Nephron progenitor cell (in vitro differentiated cells): ENCODE results near the gene SFSWAP.
A peak's percentile ranks its signal among the peaks of the same experiment; 100 is the strongest.

Experiments
- DNase-seq: peaks from one replicate; pipeline ENCODE4 v3.0.0; 2021
- H3K27ac Mint-ChIP-seq: 2 replicates; pipeline ENCODE4 v1.8.0; 2021; ENCODE audit warnings: mild to moderate bottlenecking, moderate library complexity, mixed read lengths
- H3K27me3 Mint-ChIP-seq: 2 replicates; pipeline ENCODE4 v1.8.0; 2021; ENCODE audit warnings: mild to moderate bottlenecking, low read depth, mixed read lengths; ENCODE audit not compliant: poor library complexity
- H3K36me3 Mint-ChIP-seq: 2 replicates; pipeline ENCODE4 v1.8.0; 2021; ENCODE audit warnings: low read depth, mixed read lengths
- H3K4me1 Mint-ChIP-seq: 2 replicates; pipeline ENCODE4 v1.8.0; 2021; ENCODE audit warnings: mixed read lengths
- H3K4me3 Mint-ChIP-seq: 2 replicates; pipeline ENCODE4 v1.8.0; 2021; ENCODE audit warnings: mild to moderate bottlenecking, moderate library complexity, mixed read lengths
- H3K9me3 Mint-ChIP-seq: 2 replicates; pipeline ENCODE4 v1.8.0; 2021; ENCODE audit warnings: mild to moderate bottlenecking, moderate library complexity, mixed read lengths
- CTCF ChIP-seq: fragments of 200-600 bp; sonication (generic); IDR thresholded peaks from 2 replicates; pipeline ENCODE4 v1.5.0; 2021; ENCODE audit warnings: antibody characterized with exemption

SFSWAP gene

DNA sequence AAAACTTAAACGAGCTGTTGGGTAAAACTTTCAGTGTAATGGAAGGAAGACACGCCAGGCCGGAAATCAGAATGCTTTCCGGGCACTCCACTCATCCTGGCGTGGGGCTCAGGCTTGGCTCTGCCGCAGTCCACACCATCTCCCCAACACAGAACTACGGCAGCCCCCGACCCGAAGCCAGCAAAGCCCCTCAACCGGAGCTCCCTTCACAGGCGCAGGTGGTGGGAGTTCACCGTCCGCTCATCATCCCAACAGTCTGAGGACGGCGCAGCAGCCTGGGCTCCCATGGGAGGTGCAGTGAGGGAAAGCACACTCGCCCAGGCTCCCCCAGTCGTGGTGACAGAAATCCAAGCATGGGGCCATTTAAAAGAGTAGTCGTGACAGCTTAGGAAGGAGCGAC is 106.4 kb downstream of the SFSWAP start:
- no peak for TF ChIP-seq CTCF
- peaks cover 14% of the 10 kb centered on the region for H3K27me3 Mint-ChIP-seq
- H3K4me3 Mint-ChIP-seq, result no peak overlapping the region
- H3K36me3 Mint-ChIP-seq, result peaks cover 7% of the 10 kb centered on the region
- DNase-seq, result no peak
- H3K4me1 Mint-ChIP-seq, result peaks cover 11% of the 10 kb centered on the region
- peaks cover 22% of the 10 kb centered on the region for H3K9me3 Mint-ChIP-seq
- H3K27ac Mint-ChIP-seq, result no peak overlapping the region

DNA sequence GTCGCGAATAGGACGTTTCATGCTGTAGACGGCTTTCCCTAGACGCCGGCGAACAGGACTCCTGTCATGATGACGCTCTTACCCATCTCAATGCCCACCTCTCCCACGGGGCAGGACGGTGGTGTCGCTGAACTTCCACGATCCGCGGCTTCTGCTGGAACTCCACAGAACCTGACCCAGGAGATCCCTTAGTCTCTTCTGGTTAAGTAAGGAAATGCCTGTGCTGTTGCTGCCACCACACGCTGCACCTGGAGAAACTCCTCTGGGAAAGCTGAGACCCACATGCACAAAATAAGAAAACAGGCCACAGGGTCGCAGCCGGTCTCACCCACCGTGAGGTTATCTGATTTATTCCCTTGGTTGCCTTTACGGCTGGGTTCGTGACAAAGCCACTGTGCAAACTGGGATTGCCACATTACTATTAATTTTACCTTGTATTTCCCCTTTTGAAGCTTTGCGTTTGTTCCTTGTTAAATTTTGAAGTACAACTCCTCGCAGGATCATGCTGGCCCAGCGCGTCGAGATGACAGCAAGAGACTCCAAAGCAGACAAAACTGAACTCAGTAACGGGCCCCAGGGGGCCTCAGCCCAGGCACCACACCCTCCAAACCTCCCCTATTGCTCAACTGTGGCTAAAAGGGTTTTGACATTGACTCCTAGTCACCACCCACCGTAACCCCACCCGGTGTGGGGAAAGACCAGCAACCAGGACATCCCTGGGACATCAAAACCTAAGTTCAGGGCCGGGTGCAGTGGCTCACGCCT is 108.1 kb downstream of the SFSWAP start:
- H3K27ac Mint-ChIP-seq, result no peak overlapping the region
- peaks cover 11% of the 10 kb centered on the region for H3K4me1 Mint-ChIP-seq
- no peak overlapping the region for H3K4me3 Mint-ChIP-seq
- H3K27me3 Mint-ChIP-seq, result peaks cover 28% of the 10 kb centered on the region
- peaks cover 4% of the 10 kb centered on the region for H3K9me3 Mint-ChIP-seq
- H3K36me3 Mint-ChIP-seq, result no peaks in the 10 kb centered on the region
- no peak for DNase-seq
- TF ChIP-seq CTCF, result no peak

DNA sequence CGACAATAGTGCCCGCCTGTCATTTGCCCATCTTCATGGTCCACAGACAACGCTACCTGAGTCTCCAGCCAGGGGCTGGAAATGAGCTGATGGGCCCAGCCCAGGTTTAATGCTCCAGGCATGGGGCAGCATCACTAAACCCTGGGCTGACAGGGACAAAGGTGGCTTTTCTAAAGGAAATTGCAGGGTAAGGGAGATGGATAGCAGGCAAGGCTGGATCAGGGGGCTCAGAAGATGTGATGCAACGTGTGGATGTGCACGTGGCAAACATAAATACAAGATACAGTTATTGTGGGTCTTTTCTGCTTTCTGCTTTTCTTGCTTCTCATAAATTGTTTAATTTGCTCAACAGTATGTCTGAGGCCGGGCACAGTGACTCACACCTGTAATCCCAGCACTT is 113.6 kb downstream of the SFSWAP start:
- H3K4me1 Mint-ChIP-seq, result peaks cover under 1% of the 10 kb centered on the region
- no peak for TF ChIP-seq CTCF
- H3K4me3 Mint-ChIP-seq, result no peak overlapping the region
- no peaks in the 10 kb centered on the region for H3K9me3 Mint-ChIP-seq
- no peaks in the 10 kb centered on the region for H3K36me3 Mint-ChIP-seq
- no peak for DNase-seq
- no peak overlapping the region for H3K27ac Mint-ChIP-seq
- H3K27me3 Mint-ChIP-seq, result peaks cover 65% of the 10 kb centered on the region

DNA sequence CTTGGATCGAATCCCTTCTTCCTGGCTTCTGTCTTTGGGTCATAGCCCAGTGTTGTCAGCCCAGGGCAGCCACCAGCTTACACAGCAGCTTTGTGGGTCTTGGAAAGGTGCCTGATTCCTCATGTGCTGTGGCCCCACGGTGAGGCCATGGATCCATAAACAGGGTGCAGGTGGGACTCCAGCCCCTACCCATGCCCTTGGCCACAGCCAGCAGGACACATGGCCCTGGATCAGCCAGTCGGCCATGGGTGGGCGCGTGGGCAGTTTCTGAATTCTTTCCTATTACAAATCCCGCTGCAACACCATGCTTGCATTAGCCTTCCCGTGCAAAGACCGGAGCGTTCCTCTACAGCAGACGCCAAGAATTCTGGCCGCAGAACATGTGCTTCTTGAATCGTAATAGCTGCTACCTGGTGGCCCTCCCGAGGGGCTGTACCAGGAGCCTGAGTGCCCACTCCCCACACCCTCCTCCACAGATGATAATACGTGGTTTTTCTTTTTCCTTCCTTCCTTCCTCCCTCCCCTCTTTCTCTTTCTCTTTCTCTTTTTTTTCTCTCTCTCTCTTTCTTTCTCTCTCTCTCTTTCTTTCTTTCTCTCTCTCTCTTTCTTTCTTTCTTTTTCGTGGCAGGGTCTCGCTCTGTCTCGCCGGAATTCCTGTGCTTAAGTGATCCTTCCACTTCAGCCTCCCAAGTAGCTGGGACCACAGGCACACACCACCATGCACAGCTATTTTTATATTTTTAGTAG is 114.4 kb downstream of the SFSWAP start:
- Mint-ChIP-seq H3K4me3 (no peak overlapping the region), H3K27me3 (peaks cover 71% of the 10 kb centered on the region), H3K4me1 (no peaks in the 10 kb centered on the region), H3K36me3 (no peaks in the 10 kb centered on the region), H3K9me3 (no peaks in the 10 kb centered on the region), H3K27ac (no peak overlapping the region)
- DNase-seq, result no peak
- no peak for TF ChIP-seq CTCF

GRCh38 chr12:131826097-131826928 is 115.4 kb downstream of the SFSWAP start:
- Mint-ChIP-seq H3K4me1 (no peaks in the 10 kb centered on the region), H3K4me3 (peak overlapping the region; percentile 49), H3K9me3 (no peaks in the 10 kb centered on the region), H3K27me3 (peaks cover 78% of the 10 kb centered on the region), H3K36me3 (no peaks in the 10 kb centered on the region), H3K27ac (no peak overlapping the region)
- no peak for DNase-seq
- TF ChIP-seq CTCF, result no peak
